ENCODE measurements around the gene DELE1. TPM values are rescaled to one million over a fixed set of nuclear protein-coding genes. Genes with fewer than 3 reads are reported as not detected.

DELE1 gene
- total RNA-seq, 1 donor from 2014 or later: 30.6 TPM

DNA sequence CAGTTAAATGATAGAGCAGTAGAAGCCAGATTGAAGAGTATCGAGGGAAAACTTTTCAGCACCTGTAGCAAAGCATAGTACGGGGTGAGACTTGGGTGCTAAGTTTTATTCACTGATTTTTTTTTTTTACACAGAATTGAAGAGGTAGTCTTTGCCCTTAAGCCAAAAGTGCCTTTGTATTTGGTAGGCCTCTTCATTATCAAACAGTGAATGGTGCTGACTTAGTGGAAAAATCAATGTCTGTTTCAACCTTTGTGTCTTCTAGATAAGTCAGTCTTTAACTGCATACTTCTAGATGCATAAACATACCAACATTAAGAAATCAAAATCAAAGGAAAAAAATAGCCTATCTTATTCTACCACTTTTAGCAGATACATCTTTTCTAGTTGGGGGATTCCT lies 59.0 kb downstream of the DELE1 start:
- DNase-seq (ENCODE audit: low spot score in 2 of 2) (no peak), FAIRE-seq (no peak)

DNA sequence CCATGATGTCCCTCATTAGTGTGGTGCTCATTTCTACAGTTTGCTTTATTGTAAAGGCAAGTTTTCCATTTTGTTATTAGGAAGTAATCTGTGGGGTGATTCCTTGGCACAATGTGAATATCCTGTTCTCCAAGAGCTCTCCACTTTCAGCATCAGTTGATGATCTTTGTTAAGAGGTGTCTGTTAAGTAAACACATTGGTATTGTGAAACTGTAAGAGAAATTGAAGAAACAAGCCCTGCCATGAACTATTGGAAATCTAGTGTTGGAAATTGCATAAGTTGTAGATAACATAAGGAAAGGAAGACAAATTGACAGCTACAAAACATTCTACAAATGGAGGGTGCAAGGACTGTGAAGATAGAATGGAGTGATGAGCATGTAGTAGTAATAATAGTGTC lies 62.4 kb downstream of the DELE1 start:
- DNase-seq (ENCODE audit: low spot score in 2 of 2) (no peak), FAIRE-seq (no peak)

DNA sequence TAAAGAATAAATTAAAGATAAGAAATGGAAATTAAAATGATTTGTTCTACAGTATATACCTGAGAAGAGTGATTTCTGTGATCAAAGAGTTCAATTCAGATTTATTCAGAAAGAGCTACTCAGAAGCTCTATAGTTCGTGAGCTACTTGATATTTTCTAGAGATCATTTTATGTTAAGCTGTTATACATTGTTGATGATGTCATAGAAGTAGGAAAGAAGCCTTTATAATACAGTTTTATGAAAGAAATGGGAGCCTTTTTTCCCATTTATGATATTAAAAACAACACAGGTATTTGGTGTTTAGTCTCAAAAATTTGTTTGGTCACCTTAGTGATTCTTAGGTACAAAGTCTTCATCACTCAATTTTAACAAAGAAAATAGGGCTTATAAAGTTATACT lies 66.0 kb downstream of the DELE1 start:
- no peak for FAIRE-seq
- no peak for DNase-seq (ENCODE audit: low spot score in 2 of 2)

Other genes starting within 250 kb of the DELE1 start
- gene ARAP3, start 241.6 kb upstream of the DELE1 start, total RNA-seq: 2.4 TPM
- 41.2 TPM for gene PCDH1, start 45.5 kb upstream of the DELE1 start, total RNA-seq
- 2.4 TPM for gene PCDH12, start 34.3 kb downstream of the DELE1 start, total RNA-seq
- 75.0 TPM for gene RNF14, start 45.2 kb downstream of the DELE1 start, total RNA-seq
- gene GNPDA1, start 89.2 kb downstream of the DELE1 start, total RNA-seq: 16.3 TPM
- gene NDFIP1, start 184.9 kb downstream of the DELE1 start, total RNA-seq: 115 TPM

Data from frontal cortex (tissue), 4 donors.